Activated gamma-delta T cell treated with Interleukin-2 at 50 U/mL for 16 hours (primary cell): ENCODE data around the gene ZNF280B.
"Not testable (repeated sequence)": the region's sequence is repeated elsewhere in the genome, so short reads cannot be mapped to it uniquely, and the experiment has no call there.

Source experiments
- DNase-seq: peaks from one replicate; pipeline ENCODE4 v3.0.0-alpha.2; 2020

The ZNF280B gene

DNA sequence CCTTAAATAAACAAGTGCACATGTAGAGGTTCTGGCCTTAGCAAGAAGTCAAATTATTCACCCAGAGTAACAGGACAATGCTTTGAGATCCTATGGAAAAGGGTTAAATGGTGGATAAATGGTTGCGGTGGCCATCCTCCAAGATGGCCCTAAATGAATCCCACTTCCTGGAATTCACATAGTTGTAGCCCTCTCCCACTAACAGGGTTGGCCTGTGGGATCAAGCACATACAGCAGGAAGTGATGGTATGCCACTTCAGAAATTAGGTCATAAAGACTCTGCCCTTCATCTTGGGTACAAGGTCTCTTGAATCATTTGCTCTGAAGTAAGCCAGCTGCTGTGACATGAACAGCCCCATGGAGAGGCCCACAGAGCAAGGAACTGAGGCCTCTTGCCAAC lies 1.8 kb downstream of the ZNF280B start:
- DNase-seq, result no peak

DNA sequence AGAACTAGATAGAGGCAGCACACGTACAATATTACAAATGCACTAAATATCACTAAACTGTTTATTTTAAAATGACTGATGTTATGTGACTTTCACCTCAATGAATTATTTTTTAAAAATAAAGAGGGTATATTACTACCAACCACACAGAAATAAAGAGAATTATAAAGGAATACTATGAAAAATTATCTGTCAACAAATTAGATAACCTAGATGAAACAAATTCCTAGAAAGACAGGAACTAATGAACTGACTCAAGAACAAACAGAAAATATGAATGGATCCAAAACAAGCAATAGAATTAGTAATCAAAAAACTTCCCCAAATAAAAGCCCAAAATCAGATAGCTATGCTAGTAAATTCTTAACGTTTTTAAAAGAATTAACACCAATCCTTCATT lies 10.3 kb downstream of the ZNF280B start:
- no peak for DNase-seq

DNA sequence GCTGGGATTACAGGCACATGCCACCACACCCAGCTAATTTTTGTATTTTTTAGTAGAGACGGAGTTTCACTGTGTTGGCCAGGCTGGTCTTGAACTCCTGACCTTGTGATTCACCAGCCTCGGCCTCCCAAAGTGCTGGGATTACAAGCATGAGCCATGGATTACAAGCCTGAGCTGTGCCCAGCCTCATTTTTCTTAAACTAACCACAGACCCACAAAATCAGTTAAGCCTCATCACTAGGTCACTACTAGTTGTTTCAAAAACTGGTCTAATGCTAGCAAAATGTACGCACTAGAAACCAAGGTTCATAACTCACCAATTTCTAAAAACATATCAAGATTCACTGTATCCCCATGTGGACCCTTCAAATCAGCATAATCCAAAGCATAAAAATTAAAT lies 17.0 kb downstream of the ZNF280B start:
- not testable (repeated sequence) for DNase-seq

DNA sequence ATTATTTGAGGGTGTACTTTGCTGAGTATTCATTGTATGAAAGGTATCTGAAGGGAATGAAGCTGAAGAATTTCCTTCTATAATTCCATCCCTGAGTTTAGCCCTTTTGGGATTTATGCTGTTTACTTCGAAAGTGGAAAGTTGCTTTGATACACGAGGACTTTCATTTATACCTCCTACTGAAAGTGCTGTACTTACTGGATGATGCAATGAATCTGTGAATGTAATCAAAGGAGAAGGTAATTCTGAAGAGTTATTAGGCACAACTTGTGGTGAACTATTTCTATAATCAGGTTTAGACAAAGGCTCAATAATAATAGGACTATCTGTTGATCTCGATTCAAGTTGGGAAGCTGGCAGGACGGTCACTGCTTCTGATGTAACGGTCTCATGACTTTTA lies 19.8 kb downstream of the ZNF280B start:
- no peak for DNase-seq

DNA sequence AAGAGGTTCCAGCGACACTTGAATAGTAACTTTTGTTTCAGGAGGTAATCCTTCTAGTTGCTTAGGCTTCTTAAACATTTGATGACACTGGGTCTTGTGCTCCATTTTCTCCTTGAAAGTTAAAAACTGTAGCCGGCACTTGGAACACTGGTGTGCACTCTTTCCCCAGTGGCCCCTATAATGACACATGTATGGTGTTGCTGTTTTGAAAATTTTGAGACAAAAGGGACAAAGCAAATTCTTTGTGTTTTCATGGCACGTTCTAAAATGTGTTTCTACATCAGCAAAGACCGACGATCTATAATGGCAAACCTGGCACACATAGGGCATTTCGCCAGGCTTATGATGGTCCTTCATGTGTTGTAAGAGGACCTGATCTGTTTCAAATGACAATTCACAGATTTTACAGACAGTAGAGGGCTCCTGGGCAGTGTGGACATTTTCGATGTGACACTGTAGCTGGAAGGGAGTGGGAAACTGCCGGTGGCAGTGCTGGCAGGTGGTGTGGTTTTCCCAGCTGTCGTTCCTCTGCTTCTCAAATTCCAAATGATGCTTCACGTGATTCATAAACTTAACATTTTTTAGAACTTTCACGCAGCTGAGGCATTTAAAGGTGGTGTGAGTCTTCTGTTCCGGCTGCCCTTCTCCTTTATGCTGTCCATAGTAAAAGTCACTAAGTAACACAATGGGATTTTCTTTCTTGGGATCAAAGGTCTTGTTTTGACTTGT lies 20.5 kb downstream of the ZNF280B start:
- no peak for DNase-seq

DNA sequence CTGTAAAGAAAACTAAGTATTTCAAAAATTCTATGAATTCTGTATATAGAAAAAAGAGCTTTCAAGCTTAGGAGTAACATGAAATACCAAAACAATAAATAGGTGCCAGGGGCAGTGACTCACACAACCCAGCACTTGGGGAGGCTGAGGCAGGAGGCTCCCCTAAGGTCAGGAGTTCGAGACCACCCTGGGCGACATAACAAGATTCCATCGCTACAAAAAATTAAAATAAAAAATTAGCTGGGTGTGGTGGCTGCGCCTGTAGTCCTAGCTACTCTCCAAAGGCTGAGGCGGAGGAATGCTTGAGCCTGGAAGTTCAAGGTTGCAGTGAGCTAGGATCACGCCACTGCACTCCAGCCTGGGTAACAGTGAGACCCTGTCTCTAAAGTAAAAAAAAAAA lies 21.5 kb downstream of the ZNF280B start:
- no peak for DNase-seq

DNA sequence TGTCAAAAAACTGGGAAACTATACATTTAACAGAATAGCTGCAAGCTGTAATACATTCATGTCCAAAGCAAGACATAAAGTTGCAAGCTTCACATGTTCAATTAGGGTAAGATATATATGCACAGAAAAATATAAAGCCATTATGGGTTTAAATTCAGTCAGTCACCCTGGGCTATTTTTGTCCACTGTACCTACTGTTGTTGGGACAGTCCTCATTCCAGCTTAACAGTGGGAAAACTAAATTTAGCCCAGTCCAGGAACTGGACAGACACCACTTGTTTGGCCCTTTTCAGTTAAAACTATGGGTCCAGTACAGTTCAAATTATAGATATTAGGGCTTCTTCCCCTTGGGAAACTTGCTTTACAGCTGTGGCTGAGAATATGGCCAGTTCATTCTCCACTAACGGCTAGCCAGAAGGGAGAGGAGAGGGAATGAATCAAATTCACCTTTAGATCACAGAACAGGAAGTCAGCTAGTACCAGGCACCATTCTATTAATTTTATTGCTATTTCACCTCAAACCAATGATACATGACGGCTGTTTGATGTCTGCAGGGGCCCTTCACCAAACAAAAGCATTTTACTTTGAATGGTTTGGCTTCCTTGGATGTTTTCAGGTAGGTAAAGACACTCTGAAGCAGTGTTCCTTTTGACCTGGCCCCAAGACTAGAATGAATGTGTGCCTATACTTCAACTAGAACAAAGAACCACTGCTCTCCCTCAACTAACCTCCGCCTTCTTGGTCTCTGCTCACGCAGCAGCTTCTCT lies 22.2 kb downstream of the ZNF280B start:
- DNase-seq, result no peak

DNA sequence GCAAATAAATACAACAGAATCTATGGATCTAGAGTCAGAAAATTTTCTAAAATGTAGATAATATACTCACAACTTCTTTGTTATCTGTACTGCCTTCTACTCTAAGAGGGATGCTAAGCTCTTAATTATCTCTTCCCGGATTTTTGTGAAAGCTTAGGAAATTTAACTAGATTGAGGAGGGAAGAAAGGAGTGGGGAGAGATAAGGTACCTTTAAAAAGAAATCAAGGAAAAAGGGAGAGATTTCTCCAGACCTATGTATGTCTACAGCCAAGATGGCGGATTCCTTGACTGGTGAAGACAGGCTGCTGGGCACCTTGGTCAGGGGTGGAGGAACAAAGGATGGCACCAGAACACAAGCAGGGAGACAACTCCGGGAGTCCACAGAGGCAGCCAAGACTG lies 23.0 kb downstream of the ZNF280B start:
- no peak for DNase-seq

DNA sequence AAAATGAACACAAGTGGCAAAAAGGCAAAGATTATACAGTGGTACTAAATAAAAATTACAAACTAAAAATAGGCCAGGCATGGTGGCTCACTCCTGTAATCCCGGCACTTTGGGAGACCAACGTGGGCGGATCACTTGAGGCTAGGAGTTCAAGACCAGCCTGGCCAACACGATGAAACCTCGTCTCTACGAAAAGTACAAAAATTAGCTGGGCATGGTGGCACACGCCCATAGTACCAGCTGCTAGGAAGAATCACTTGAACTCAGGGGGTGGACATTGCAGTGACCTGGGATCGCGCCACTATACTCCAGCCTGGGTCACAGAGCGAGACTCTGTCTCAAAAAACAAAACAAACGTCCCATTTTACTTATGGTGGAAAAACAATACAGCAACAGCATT lies 24.5 kb downstream of the ZNF280B start:
- no peak for DNase-seq

DNA sequence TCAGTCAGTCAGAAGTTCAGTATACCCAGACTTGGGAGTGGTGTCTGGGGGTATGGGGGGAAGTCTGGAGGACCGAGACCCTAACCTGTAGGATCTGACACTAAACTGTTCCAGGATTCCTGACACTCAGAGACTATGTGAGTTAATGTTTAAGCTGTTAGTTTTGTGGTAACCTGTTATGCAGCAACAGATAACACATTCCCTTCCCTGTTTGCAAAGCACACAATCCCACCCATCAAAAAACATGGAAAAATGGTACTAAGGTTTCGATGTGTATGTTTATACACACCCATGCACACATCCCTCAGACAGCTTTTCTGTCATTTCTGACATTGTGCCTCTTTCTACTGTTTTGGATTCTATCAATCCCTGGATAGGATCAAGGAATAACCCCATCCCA lies 27.6 kb downstream of the ZNF280B start:
- DNase-seq, result no peak

DNA sequence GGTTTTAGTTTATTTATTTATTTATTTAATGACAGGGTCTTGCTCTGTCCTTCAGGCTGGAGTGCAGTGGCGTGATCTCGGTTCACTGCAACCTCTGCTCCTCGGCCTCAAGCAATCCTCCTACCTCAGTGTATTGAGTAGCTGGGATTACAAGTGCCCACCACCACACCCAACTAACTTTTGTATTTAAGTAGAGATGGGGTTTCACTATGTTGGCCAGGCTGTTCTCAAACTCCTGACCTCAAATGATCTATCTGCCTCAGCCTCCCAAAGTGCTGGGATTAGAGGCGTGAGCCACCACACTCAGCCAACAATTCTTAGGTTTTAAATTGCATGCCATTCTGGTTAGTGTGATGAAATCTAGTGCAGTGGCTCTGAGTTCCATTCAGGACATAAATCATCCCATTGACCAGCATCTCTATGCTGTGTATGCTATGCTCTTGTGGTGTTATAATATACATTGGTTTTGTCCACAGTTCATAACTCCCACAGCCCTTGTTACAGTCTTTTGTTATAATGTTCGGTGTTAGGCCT lies 28.5 kb downstream of the ZNF280B start:
- DNase-seq, result no peak

DNA sequence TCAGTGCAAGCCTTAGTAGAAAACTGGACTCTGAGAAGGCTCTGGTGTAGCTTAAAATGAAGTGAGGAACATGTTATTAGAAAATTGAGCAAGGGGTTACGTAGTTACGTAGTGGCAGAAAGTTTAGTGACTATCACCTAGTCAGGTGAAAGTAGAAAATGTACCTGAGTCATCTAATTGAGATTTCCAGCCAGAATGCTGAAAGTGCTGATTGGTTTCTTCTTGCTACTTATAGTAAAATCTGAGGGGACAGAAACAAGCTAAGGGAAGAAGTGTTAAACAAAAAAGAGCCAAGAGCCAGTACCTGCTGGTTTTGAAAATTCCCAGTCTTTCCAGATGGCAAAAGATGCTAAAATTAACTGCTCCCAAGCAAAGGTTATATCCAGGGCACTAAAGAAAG lies 29.4 kb downstream of the ZNF280B start:
- DNase-seq, result no peak

DNA sequence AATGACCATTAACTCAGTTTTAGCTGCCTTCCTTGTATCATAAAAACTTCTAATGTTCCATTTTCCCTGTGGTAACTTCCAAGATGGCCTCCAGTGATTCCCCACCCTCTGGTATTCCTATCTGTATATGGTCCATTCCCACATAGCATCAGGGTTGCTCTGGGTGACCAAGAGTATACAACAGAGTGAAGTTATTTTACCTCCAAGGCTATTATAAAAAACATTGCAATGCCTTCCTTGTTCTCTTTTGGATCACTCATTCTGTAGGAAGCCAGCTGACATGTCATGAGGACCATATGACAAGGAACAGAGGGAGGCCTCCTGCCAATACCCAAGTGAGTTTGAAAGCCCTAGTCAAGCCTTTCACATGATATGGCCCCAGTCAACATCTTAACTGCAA lies 30.1 kb downstream of the ZNF280B start:
- no peak for DNase-seq

DNA sequence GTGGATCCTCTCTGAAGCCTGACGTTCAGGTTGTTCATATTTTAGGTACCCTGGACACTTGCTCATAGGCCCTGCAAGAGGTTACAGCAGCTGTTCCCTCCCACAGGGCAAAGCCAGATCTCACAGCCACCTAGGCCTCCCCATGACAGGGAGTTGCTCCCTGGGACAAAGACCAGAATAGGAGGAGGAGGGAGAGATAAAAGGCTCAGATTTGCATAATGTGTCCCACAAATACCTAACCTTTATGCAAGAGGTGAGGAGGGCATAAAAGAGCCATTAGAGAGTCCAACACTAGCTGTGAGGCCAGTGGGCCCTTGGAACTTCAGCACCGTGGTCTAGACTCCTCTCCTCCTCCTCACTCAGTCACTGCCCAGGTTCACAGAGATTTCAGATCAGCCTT lies 33.8 kb downstream of the ZNF280B start:
- no peak for DNase-seq

DNA sequence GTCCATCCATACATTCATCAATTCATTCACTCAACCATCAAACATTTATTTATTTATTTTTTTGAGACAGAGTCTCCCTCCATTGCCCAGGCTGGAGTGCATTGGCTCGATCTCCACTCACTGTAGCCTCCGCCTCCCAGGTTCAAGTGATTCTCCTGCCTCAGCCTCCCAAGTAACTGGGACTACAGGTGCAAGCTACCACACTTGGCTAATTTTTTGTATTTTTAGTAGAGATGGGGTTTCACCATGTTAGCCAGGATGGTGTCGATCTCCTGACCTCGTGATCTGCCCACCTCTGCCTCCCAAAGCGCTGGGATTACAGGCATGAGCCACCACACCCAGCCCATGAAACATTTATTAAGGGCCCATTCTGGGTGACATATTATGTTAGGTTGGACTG lies 37.4 kb downstream of the ZNF280B start:
- not testable (repeated sequence) for DNase-seq

DNA sequence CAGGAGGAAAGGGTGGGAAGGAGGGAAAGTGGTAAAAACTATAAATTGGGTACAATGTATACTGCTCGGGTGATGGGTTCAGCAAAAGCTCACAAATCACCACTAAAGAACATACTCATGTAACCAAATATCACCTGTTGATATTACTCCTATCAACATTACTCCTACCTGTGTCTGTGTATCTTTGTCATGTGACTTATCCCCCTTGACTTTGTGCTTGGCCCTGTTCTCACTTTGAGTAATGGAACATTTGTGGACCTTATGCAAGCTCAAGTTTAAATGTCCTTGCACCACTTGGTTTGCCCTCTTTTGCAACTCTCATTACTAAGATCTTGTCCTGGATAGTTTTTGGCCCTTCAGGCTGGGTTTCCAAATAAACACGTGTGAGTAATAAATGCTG lies 39.0 kb downstream of the ZNF280B start:
- no peak for DNase-seq

DNA sequence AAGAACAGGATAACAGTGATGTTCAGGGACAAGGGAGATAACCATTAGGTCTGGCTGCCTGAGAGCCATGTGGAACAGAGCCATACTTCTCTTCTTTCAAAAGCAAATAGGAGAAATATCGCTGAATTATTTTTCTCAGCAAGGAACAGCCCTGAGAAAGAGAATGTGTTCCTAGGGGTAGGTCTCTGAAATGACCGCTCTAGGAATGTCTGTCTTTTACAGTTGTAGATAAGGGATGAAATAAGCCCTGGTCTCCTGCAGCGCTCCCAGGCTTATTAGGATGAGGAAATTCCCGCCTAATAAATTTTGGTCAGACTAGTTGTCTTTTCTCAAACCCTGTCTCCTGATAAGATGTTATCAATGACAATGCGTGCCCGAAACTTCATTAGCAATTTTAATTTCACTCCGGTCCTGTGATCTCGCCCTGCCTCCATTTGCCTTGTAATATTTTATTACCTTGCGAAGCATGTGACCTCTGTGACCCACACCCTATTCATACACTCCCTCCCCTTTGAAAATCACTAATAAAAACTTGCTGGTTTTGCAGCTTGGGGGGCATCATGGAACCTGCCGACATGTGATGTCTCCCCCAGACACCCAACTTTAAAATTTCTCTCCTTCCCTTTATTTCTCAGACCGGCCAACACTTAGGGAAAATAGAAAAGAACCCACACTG lies 39.6 kb downstream of the ZNF280B start:
- DNase-seq, result not testable (repeated sequence)

DNA sequence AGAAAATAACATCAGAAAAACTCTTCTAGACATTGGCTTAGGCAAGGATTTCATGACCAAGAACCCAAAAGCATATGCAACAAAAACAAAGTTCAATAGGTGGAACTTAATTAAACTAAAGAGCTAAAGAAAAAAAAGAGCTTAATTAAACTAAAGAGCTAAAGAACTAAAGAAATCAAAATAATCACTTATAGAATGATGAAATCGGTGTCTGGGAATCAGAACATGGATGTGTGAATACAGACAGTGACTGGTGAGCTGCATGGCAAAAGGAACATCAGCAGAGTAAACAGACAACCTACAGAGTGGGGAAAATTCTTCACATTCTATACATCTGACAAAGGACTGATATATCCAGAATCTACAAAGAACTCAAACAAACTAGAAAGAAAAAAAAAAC lies 41.4 kb downstream of the ZNF280B start:
- no peak for DNase-seq

DNA sequence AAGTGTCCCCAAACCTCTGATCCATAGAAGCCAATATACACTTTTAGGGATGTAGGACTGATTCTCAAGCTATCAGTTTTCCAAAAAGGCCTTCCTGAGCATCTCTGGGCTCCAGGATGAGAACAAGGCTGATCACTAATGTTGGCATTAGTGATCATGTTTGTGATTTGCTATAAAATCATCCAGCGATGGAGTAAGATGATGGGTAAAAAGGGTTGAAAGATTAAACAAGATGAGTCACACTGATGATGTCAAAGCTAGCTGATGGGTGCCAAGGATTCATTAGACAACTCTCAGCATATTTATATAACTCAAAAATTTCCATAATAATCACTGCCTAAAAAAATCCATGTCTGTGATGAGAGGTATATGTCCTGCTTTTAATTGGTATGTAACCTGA lies 42.8 kb downstream of the ZNF280B start:
- no peak for DNase-seq

DNA sequence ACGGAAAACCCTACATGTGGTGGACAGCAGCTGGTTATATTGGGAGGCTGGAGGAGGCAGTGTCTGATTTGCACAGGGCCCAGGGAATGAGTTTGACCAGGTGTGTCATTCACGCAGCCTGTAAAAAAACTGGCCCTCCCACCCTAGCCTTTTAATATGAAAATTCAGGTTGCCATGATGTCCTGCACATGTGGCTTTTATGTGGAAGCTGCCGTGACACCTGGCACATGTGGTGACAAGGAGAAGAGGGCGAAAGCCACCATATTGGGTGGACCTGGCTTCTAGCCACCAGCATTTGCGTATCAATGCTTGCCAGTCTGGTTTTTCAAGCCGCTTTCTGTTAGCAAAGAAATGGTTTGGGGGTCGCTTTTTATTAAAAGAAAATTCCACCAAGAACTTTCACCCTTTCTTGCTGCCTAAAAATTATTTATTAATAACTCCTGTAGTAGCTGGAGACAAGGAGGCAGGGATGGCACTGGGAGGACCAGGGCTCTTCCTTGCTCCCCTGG lies 43.4 kb downstream of the ZNF280B start:
- DNase-seq, result no peak

DNA sequence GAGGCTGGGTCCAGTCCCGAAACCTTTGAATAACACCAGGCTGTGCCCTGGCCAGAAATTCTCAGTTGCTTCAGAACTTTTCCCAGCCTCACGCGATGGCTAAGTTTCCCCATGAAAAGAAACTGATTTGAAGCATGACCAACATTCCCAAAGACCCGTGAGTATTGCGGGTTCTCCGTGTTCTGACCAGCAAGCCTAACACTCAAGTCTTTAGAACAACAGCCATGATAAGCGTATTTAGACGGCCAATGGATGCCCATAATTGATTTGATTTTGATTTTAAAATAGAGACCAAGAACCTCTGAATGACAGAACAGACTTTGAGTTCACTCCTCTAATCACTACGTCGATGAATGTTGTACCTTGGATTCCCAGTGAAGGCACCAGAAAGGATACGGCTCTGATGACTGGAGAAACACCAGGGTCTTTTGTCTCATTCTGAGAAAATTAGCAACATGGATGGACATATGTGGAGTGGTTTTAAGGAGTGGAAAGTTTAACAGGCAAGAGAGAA lies 43.9 kb downstream of the ZNF280B start:
- no peak for DNase-seq

DNA sequence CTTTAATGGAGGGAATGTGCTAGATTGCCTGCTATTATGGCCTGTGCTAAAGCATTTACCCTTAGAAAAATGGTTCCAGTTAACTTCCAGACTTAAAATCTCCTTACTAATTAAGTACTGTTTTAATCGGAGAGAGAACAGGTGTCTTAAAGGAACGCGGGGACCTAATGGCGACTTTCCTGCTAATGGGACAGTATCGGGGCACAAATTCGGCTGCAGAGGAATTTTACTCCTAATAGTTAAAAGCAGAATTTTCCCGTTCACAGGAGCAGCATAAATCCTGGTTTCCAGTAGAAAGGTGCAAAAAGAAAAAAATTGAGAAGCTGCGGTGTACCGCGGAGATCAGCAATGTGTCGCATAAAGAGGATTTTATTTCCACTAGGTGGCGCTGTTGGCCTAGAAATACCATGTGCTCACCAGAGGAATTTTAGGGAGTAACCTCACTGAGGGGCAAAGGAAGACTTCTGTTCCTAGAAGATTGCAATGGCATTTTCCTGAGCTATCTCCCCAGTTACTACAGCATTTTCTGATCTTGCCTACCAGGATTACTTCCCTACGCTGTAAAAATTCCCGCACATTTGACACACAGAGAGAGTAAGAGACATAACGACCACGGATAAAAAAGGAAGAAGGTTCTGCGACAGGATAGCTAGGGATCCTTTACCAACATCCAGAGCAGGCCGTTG lies 44.5 kb downstream of the ZNF280B start:
- peak; percentile 42 for DNase-seq
